Measurements from ENCODE around the gene PFAS. TPM values are rescaled to one million over a fixed set of nuclear protein-coding genes. Genes with fewer than 3 reads are reported as not detected.
"Not testable (repeated sequence)": the region's sequence is repeated elsewhere in the genome, so short reads cannot be mapped to it uniquely, and the experiment has no call there.

Gene PFAS
- total RNA-seq, 1 donor from 2014 or later = 208 TPM

GRCh38 chr17:8243827-8244226 lies 5.3 kb upstream of the PFAS start:
- Mint-ChIP-seq H3K4me1 (peaks cover 30% of the 10 kb centered on the region), H3K9me3 (no peaks in the 10 kb centered on the region), H3K4me3 (peak overlapping the region; percentile 17), H3K36me3 (ENCODE audit: low read depth) (peaks cover 42% of the 10 kb centered on the region), H3K27ac (peak overlapping the region; percentile 57), H3K27me3 (no peaks in the 10 kb centered on the region)
- DNase-seq = peak; percentile 77
- intact Hi-C loops (cut with micrococcal nuclease) = no loop called here

- Mint-ChIP-seq H3K4me3 (peak overlapping the region; percentile 4), H3K4me1 (peaks cover 37% of the 10 kb centered on the region), H3K27ac (no peak overlapping the region), H3K27me3 (no peaks in the 10 kb centered on the region), H3K9me3 (no peaks in the 10 kb centered on the region), H3K36me3 (ENCODE audit: low read depth) (peaks cover 39% of the 10 kb centered on the region)
- no peak for DNase-seq
- intact Hi-C loops (cut with micrococcal nuclease) = loop anchor here (5.0 kb wide), 2 partner anchors 58 to 72 kb away; no protein-coding TSS in a partner anchor
Observed at GRCh38 chr17:8244768-8245167, 4.3 kb upstream of the PFAS start.

GRCh38 chr17:8249621-8250500 lies 772 bp downstream of the PFAS start:
- peak overlapping the region; percentile 99 for H3K27ac Mint-ChIP-seq
- DNase-seq = no peak
- H3K27me3 Mint-ChIP-seq = no peaks in the 10 kb centered on the region
- intact Hi-C loops (cut with micrococcal nuclease) = loop anchor here (1.0 to 5.0 kb wide), 6 partner anchors 28 to 133 kb away; partner anchors contain the start of genes RANGRF and RPL26
- peaks cover 31% of the 10 kb centered on the region for H3K4me1 Mint-ChIP-seq
- peak overlapping the region; percentile 92 for H3K4me3 Mint-ChIP-seq
- H3K36me3 Mint-ChIP-seq (ENCODE audit: low read depth) = peaks cover 27% of the 10 kb centered on the region
- no peaks in the 10 kb centered on the region for H3K9me3 Mint-ChIP-seq

GRCh38 chr17:8251411-8251810 lies 2.3 kb downstream of the PFAS start:
- DNase-seq; H3K27ac Mint-ChIP-seq; H3K4me3 Mint-ChIP-seq; H3K9me3 Mint-ChIP-seq; H3K27me3 Mint-ChIP-seq; intact Hi-C loops (cut with micrococcal nuclease): not testable (repeated sequence)
- Mint-ChIP-seq H3K36me3 (ENCODE audit: low read depth) (peaks cover 29% of the 10 kb centered on the region), H3K4me1 (peaks cover 21% of the 10 kb centered on the region)

- no peaks in the 10 kb centered on the region for H3K9me3 Mint-ChIP-seq
- peaks cover 16% of the 10 kb centered on the region for H3K4me1 Mint-ChIP-seq
- H3K27ac Mint-ChIP-seq = no peak overlapping the region
- H3K36me3 Mint-ChIP-seq (ENCODE audit: low read depth) = peaks cover 37% of the 10 kb centered on the region
- intact Hi-C loops (cut with micrococcal nuclease) = no loop called here
- H3K27me3 Mint-ChIP-seq = no peaks in the 10 kb centered on the region
- no peak overlapping the region for H3K4me3 Mint-ChIP-seq
- DNase-seq = no peak
Observed at GRCh38 chr17:8253801-8254200, 4.7 kb downstream of the PFAS start.

GRCh38 chr17:8254881-8255280 lies 5.8 kb downstream of the PFAS start:
- DNase-seq = no peak
- Mint-ChIP-seq H3K27me3 (no peaks in the 10 kb centered on the region), H3K9me3 (no peaks in the 10 kb centered on the region), H3K4me3 (no peak overlapping the region), H3K27ac (no peak overlapping the region), H3K4me1 (peaks cover 9% of the 10 kb centered on the region), H3K36me3 (ENCODE audit: low read depth) (peaks cover 35% of the 10 kb centered on the region)
- intact Hi-C loops (cut with micrococcal nuclease) = no loop called here

GRCh38 chr17:8255499-8255898 lies 6.4 kb downstream of the PFAS start:
- Mint-ChIP-seq H3K27me3 (no peaks in the 10 kb centered on the region), H3K36me3 (ENCODE audit: low read depth) (peaks cover 33% of the 10 kb centered on the region), H3K4me1 (peaks cover 3% of the 10 kb centered on the region), H3K9me3 (no peaks in the 10 kb centered on the region), H3K27ac (no peak overlapping the region), H3K4me3 (no peak overlapping the region)
- intact Hi-C loops (cut with micrococcal nuclease) = no loop called here
- DNase-seq = no peak

- H3K27me3 Mint-ChIP-seq = no peaks in the 10 kb centered on the region
- H3K9me3 Mint-ChIP-seq = no peaks in the 10 kb centered on the region
- peaks cover 37% of the 10 kb centered on the region for H3K36me3 Mint-ChIP-seq (ENCODE audit: low read depth)
- intact Hi-C loops (cut with micrococcal nuclease) = no loop called here
- no peak overlapping the region for H3K27ac Mint-ChIP-seq
- no peak overlapping the region for H3K4me3 Mint-ChIP-seq
- DNase-seq = no peak
- H3K4me1 Mint-ChIP-seq = no peaks in the 10 kb centered on the region
Observed at GRCh38 chr17:8256291-8256690, 7.2 kb downstream of the PFAS start.

GRCh38 chr17:8256691-8257090 lies 7.6 kb downstream of the PFAS start:
- Mint-ChIP-seq H3K27me3 (no peaks in the 10 kb centered on the region), H3K4me3 (no peak overlapping the region), H3K36me3 (ENCODE audit: low read depth) (peaks cover 37% of the 10 kb centered on the region), H3K4me1 (no peaks in the 10 kb centered on the region), H3K9me3 (no peaks in the 10 kb centered on the region), H3K27ac (no peak overlapping the region)
- DNase-seq = no peak
- intact Hi-C loops (cut with micrococcal nuclease) = no loop called here

GRCh38 chr17:8257801-8258200 lies 8.7 kb downstream of the PFAS start:
- no peaks in the 10 kb centered on the region for H3K9me3 Mint-ChIP-seq
- intact Hi-C loops (cut with micrococcal nuclease) = no loop called here
- no peak for DNase-seq
- H3K4me3 Mint-ChIP-seq = no peak overlapping the region
- no peaks in the 10 kb centered on the region for H3K4me1 Mint-ChIP-seq
- no peaks in the 10 kb centered on the region for H3K27me3 Mint-ChIP-seq
- no peak overlapping the region for H3K27ac Mint-ChIP-seq
- peaks cover 43% of the 10 kb centered on the region for H3K36me3 Mint-ChIP-seq (ENCODE audit: low read depth)

GRCh38 chr17:8264320-8264719 lies 15.2 kb downstream of the PFAS start:
- Mint-ChIP-seq H3K27ac (no peak overlapping the region), H3K4me1 (no peaks in the 10 kb centered on the region), H3K36me3 (ENCODE audit: low read depth) (peaks cover 50% of the 10 kb centered on the region), H3K4me3 (no peak overlapping the region), H3K27me3 (no peaks in the 10 kb centered on the region), H3K9me3 (no peaks in the 10 kb centered on the region)
- DNase-seq = no peak
- intact Hi-C loops (cut with micrococcal nuclease) = no loop called here

GRCh38 chr17:8264836-8265542 lies 15.9 kb downstream of the PFAS start:
- intact Hi-C loops (cut with micrococcal nuclease) = no loop called here
- H3K4me1 Mint-ChIP-seq = no peaks in the 10 kb centered on the region
- H3K27ac Mint-ChIP-seq = no peak overlapping the region
- no peaks in the 10 kb centered on the region for H3K27me3 Mint-ChIP-seq
- H3K4me3 Mint-ChIP-seq = no peak overlapping the region
- H3K9me3 Mint-ChIP-seq = no peaks in the 10 kb centered on the region
- no peak for DNase-seq
- H3K36me3 Mint-ChIP-seq (ENCODE audit: low read depth) = peaks cover 54% of the 10 kb centered on the region

- DNase-seq = no peak
- no peaks in the 10 kb centered on the region for H3K4me1 Mint-ChIP-seq
- no peaks in the 10 kb centered on the region for H3K27me3 Mint-ChIP-seq
- intact Hi-C loops (cut with micrococcal nuclease) = no loop called here
- H3K27ac Mint-ChIP-seq = no peak overlapping the region
- H3K9me3 Mint-ChIP-seq = no peaks in the 10 kb centered on the region
- no peak overlapping the region for H3K4me3 Mint-ChIP-seq
- H3K36me3 Mint-ChIP-seq (ENCODE audit: low read depth) = peaks cover 57% of the 10 kb centered on the region
Observed at GRCh38 chr17:8266648-8267479, 17.8 kb downstream of the PFAS start.
